Left ventricle myocardium inferior (tissue), 1 donor: ENCODE results near the gene COMP. TPM values are rescaled to one million over a fixed set of nuclear protein-coding genes. Genes with fewer than 3 reads are reported as not detected.
"Not testable (repeated sequence)": the region's sequence is repeated elsewhere in the genome, so short reads cannot be mapped to it uniquely, and the experiment has no call there.

Experiments
- DNase-seq: peaks from one replicate; pipeline ENCODE4 v3.0.0-alpha.2; 2020
- H3K27ac ChIP-seq: fragments of 200-600 bp; replicated peaks from 2 replicates; pipeline ENCODE4 v1.8.0; 2021
- H3K27me3 ChIP-seq: fragments of 200-600 bp; 2 replicates; pipeline ENCODE4 v1.8.0; 2021; ENCODE audit warnings: low read depth
- H3K36me3 ChIP-seq: fragments of 200-600 bp; 2 replicates; pipeline ENCODE4 v1.8.0; 2021
- H3K4me1 ChIP-seq: fragments of 200-600 bp; 2 replicates; pipeline ENCODE4 v1.8.0; 2021
- H3K4me3 ChIP-seq: fragments of 200-600 bp; 2 replicates; pipeline ENCODE4 v1.8.0; 2021; ENCODE audit warnings: mild to moderate bottlenecking, moderate library complexity
- H3K9me3 ChIP-seq: fragments of 200-600 bp; replicated peaks from 2 replicates; pipeline ENCODE4 v1.8.0; 2021
- intact Hi-C: fragments of 100-400 bp; cut with micrococcal nuclease; formaldehyde crosslinking; loops from one replicate; pipeline ENCODE4 v1.11.0; 2022
- total RNA-seq: library from RNA; stranded (reverse); fragmentation: NEBNext Ultra II Directional; extraction: Animal tissue kit (Norgen Biotek cat#: 25700); gene quantifications from one replicate; pipeline ENCODE4 v1.2.1, GENCODE V29; 2021
- TF ChIP-seq, protein P1 (sequence below): fragments of 200-600 bp; IDR thresholded peaks from 2 replicates; pipeline ENCODE4 v1.8.0; 2021; ENCODE audit warnings: antibody characterized with exemption, mild to moderate bottlenecking, borderline replicate concordance
- donor health status: DM: no; HTN: yes; CAD: no; lungs with severe emphysema.

The COMP gene
- total RNA-seq, 1 donor from 2014 or later: 1.2 TPM

DNA sequence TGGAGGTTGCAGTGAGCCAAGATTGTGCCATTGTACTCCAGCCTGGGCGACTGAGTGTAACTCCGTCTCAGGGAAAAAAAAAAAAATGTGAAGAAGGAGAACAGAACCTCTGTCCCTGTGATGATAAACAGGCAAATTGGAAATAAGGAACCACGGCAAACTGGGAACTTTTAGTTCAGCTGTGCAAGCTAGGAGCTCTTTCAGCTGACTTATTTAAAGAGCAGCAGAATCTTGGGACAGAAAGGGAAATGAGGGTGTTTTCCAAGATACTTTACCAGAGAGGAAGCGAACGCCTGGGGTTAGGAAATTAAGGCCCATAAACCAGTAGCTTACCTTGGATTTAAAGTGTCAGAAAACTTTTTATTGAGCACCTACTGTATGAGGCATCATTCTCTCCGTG lies 37.7 kb upstream of the COMP start:
- peaks cover 23% of the 10 kb centered on the region for H3K9me3 ChIP-seq
- no peak overlapping the region for H3K27ac ChIP-seq
- TF ChIP-seq, protein P1, sequence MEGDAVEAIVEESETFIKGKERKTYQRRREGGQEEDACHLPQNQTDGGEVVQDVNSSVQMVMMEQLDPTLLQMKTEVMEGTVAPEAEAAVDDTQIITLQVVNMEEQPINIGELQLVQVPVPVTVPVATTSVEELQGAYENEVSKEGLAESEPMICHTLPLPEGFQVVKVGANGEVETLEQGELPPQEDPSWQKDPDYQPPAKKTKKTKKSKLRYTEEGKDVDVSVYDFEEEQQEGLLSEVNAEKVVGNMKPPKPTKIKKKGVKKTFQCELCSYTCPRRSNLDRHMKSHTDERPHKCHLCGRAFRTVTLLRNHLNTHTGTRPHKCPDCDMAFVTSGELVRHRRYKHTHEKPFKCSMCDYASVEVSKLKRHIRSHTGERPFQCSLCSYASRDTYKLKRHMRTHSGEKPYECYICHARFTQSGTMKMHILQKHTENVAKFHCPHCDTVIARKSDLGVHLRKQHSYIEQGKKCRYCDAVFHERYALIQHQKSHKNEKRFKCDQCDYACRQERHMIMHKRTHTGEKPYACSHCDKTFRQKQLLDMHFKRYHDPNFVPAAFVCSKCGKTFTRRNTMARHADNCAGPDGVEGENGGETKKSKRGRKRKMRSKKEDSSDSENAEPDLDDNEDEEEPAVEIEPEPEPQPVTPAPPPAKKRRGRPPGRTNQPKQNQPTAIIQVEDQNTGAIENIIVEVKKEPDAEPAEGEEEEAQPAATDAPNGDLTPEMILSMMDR: no peak
- no peaks in the 10 kb centered on the region for H3K36me3 ChIP-seq
- peaks cover 21% of the 10 kb centered on the region for H3K4me1 ChIP-seq
- DNase-seq: no peak
- H3K27me3 ChIP-seq: no peaks in the 10 kb centered on the region
- no peak overlapping the region for H3K4me3 ChIP-seq
- intact Hi-C loops: no loop called here

GRCh38 chr19:18817574-18817973 lies 26.5 kb upstream of the COMP start:
- no peak overlapping the region for H3K4me3 ChIP-seq

GRCh38 chr19:18816645-18817044 lies 25.5 kb upstream of the COMP start:
- H3K4me1 ChIP-seq, DNase-seq, intact Hi-C loops: not testable (repeated sequence)

More at GRCh38 chr19:18817574-18817973, 26.5 kb upstream of the COMP start:
- intact Hi-C loops: no loop called here
- Histone ChIP-seq H3K27me3 (peaks cover 20% of the 10 kb centered on the region), H3K9me3 (no peaks in the 10 kb centered on the region), H3K4me1 (no peaks in the 10 kb centered on the region), H3K27ac (no peak overlapping the region), H3K36me3 (no peaks in the 10 kb centered on the region)
- TF ChIP-seq, protein P1: no peak
- no peak for DNase-seq

GRCh38 chr19:18815673-18816072 lies 24.6 kb upstream of the COMP start:
- H3K9me3 ChIP-seq: no peaks in the 10 kb centered on the region
- H3K4me1 ChIP-seq: no peaks in the 10 kb centered on the region
- intact Hi-C loops: no loop called here
- no peaks in the 10 kb centered on the region for H3K36me3 ChIP-seq
- no peak overlapping the region for H3K4me3 ChIP-seq
- peaks cover 11% of the 10 kb centered on the region for H3K27me3 ChIP-seq
- TF ChIP-seq, protein P1: no peak
- no peak overlapping the region for H3K27ac ChIP-seq
- DNase-seq: no peak

More at GRCh38 chr19:18816645-18817044, 25.5 kb upstream of the COMP start:
- not testable (repeated sequence) for H3K36me3 ChIP-seq, H3K4me3 ChIP-seq, H3K9me3 ChIP-seq, H3K27ac ChIP-seq
- H3K27me3 ChIP-seq: peaks cover 20% of the 10 kb centered on the region

GRCh38 chr19:18814063-18814462 lies 23.0 kb upstream of the COMP start:
- no peaks in the 10 kb centered on the region for H3K9me3 ChIP-seq
- H3K4me1 ChIP-seq: no peaks in the 10 kb centered on the region
- no peak overlapping the region for H3K27ac ChIP-seq
- no peak for DNase-seq
- no peak overlapping the region for H3K4me3 ChIP-seq
- H3K36me3 ChIP-seq: no peaks in the 10 kb centered on the region
- TF ChIP-seq, protein P1: no peak
- peaks cover 17% of the 10 kb centered on the region for H3K27me3 ChIP-seq
- intact Hi-C loops: no loop called here

GRCh38 chr19:18811638-18812037 lies 20.5 kb upstream of the COMP start:
- intact Hi-C loops, H3K36me3 ChIP-seq, DNase-seq, H3K27ac ChIP-seq, H3K4me3 ChIP-seq, H3K9me3 ChIP-seq, H3K4me1 ChIP-seq: not testable (repeated sequence)
- peaks cover 25% of the 10 kb centered on the region for H3K27me3 ChIP-seq
